ACC112 (cell line): ENCODE data around the gene ANKRD33B.
"Not testable (repeated sequence)": the region's sequence is repeated elsewhere in the genome, so short reads cannot be mapped to it uniquely, and the experiment has no call there.

Experiments
- H2AFZ ChIP-seq: fragments of 200-600 bp; sonication (generic); one replicate; pipeline ENCODE4 v1.6.0; 2017; ENCODE audit warnings: antibody characterized with exemption, low read length; ENCODE audit not compliant: unreplicated experiment
- H3K27ac ChIP-seq: fragments of 200-600 bp; sonication (generic); 2 replicates; pipeline ENCODE4 v1.5.1; 2014; ENCODE audit warnings: low read depth, mild to moderate bottlenecking, antibody characterized with exemption, low read length, moderate library complexity
- H3K27me3 ChIP-seq: fragments of 200-600 bp; sonication (generic); 2 replicates; pipeline ENCODE4 v1.6.1; 2014; ENCODE audit warnings: mild to moderate bottlenecking, antibody characterized with exemption, low read length, moderate library complexity, mixed read lengths; ENCODE audit not compliant: insufficient read depth
- H3K36me3 ChIP-seq: fragments of 200-600 bp; sonication (generic); 2 replicates; pipeline ENCODE4 v1.6.1; 2016; ENCODE audit warnings: mild to moderate bottlenecking, antibody characterized with exemption, low read length, moderate library complexity, mixed read lengths; ENCODE audit not compliant: insufficient read depth
- H3K4me1 ChIP-seq: fragments of 200-600 bp; sonication (generic); one replicate; pipeline ENCODE4 v1.6.1; 2016; ENCODE audit warnings: low read length, mixed read lengths; ENCODE audit not compliant: insufficient read depth, unreplicated experiment, control insufficient read depth
- H3K4me3 ChIP-seq: fragments of 200-600 bp; sonication (generic); 2 replicates; pipeline ENCODE4 v1.5.1; 2014; ENCODE audit warnings: mild to moderate bottlenecking, low read depth, low read length
- H3K79me2 ChIP-seq: fragments of 200-600 bp; sonication (generic); one replicate; pipeline ENCODE4 v1.6.0; 2016; ENCODE audit warnings: low read length; ENCODE audit not compliant: control insufficient read depth, unreplicated experiment, insufficient read depth

ANKRD33B gene

DNA sequence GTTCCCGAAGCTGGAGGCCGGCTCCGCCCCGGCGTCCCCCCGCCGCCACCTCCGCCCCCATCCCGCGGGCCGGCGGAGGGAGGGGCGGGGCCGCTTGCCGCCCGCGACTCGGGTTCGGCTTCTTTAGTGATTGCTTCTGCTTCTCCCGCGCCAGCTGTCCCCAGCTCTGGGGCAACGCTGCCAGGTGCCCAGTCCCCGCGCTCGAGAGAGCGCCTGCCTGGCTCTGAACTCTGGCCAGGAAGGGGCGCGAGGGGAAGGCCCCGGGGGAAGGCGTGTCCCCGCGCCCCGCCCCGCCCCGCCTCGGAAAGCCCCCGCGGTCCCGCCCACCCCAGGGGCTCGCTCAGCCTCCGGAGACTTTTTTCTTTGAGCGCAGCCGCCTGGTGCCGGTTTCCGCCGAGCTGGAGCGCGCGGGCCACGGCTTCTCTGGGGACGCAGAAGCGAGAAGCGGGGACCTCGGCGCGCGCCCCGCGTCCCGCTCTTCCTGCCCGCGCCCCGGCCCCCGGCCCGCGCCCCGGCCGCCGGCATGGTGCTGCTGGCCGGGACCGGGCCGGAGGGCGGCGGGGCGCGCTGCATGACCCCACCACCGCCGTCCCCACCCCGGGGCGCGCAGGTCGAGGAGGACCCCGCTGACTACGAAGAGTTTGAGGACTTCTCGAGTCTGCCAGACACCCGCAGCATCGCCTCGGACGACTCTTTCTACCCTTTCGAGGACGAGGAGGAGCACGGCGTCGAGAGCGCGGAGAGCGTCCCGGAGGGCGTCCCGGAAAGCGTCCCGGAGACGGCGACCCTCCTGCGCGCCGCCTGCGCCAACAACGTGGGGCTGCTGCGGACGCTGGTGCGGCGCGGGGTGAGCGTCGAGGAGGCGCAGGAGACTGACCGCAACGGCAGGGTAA lies at the start of gene ANKRD33B:
TSS of gene ANKRD33B (plus strand) at position 126 of the 893 bp plus-strand sequence. CDS start at position 524, 398 bp downstream.
- H3K4me3 ChIP-seq, result peak within 1 kb of the TSS; percentile 93
- H2AFZ ChIP-seq, result peak within 1 kb of the TSS; percentile 64
- H3K36me3 ChIP-seq, result no peaks in the 10 kb centered on the region
- peaks cover 7% of the 10 kb centered on the region for H3K79me2 ChIP-seq
- H3K27me3 ChIP-seq, result no peaks in the 10 kb centered on the region
- peaks cover 7% of the 10 kb centered on the region for H3K4me1 ChIP-seq
- H3K27ac ChIP-seq, result peak within 1 kb of the TSS; percentile 72

DNA sequence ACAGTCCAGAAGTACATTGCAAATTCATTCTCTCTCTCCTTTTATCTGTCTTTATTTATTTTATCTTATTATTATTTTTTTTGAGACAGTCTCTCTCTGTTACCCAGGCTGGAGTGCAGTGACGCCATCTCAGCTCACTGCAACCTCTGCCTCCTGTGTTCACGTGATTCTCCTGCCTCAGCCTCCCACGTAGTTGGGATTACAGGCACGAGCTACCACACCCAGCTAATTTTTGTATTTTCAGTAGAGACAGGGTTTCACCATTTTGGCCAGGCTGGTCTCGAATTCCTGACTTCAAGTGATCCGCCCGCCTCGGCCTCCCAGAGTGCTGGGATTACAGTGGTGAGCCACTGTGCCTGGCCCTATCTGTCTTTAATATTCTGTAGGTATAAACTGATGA lies 49.3 kb upstream of the ANKRD33B start:
- H3K4me3 ChIP-seq, H3K79me2 ChIP-seq, H3K36me3 ChIP-seq, H2AFZ ChIP-seq, H3K27ac ChIP-seq, H3K27me3 ChIP-seq: not testable (repeated sequence)
- H3K4me1 ChIP-seq, result peaks cover 15% of the 10 kb centered on the region

DNA sequence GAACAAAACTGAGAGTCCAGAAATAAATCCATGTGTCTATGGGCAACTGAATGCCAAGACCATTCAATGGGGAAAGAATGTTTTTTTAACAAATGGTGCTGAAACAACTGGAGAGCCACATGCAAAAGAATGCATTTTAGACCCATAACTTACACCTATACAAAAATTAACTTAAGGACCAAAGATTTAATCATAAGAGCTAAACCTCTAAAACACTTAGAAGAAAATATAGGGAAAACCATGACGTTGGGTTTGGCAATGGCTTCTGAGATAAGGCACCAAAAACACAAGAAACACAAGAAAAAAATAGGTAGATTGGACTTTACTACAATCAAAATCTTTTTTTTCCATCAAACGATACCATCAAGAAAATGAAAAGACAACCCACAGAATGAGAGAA lies 48.4 kb upstream of the ANKRD33B start:
- H3K27me3 ChIP-seq, result no peaks in the 10 kb centered on the region
- no peak overlapping the region for H2AFZ ChIP-seq
- no peaks in the 10 kb centered on the region for H3K79me2 ChIP-seq
- peaks cover 15% of the 10 kb centered on the region for H3K4me1 ChIP-seq
- H3K36me3 ChIP-seq, result no peaks in the 10 kb centered on the region
- H3K27ac ChIP-seq, result no peak overlapping the region
- H3K4me3 ChIP-seq, result no peak overlapping the region

DNA sequence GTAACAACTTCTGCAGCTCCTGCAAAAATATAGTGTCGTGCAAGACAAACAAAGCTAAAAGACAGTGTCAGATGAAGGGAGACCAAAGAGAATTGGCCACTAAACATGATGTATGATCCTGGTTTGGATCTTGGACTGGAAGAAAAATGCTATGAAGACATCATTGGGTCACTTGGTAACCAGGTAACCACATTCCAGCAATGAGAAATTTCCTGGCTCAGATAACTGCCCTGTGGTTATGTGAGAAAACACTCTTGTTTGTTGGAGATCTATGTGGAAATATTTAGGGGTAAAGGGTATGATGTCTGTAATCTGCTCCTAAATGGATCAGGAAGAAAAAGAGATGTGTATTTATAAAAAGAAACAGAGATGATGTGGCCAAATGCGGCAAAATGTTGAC lies 45.5 kb upstream of the ANKRD33B start:
- peaks cover 13% of the 10 kb centered on the region for H3K4me1 ChIP-seq
- no peaks in the 10 kb centered on the region for H3K79me2 ChIP-seq
- H3K4me3 ChIP-seq, result no peak overlapping the region
- no peak overlapping the region for H2AFZ ChIP-seq
- H3K27me3 ChIP-seq, result no peaks in the 10 kb centered on the region
- no peaks in the 10 kb centered on the region for H3K36me3 ChIP-seq
- H3K27ac ChIP-seq, result no peak overlapping the region

DNA sequence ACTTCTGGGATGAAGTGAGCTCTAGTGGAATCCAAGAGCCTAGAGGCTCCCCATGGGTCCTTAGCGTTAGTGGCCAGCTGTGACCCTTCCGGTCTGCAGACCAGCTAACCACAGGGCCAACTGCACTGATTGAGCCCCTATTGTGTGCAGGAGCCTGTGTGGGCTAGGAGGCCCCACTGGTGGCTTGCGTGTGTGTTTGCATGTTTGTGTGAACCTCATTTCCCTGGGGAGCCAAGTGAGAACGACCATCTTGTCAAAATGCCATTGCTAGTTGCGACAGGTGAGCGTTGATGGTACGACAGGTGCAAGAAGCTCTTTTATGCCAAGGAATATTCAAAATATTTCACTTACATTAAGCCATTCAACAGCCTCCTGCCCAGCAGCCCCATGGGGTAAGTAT lies 44.1 kb upstream of the ANKRD33B start:
- H3K4me3 ChIP-seq, result no peak overlapping the region
- H3K79me2 ChIP-seq, result no peaks in the 10 kb centered on the region
- no peaks in the 10 kb centered on the region for H3K27me3 ChIP-seq
- H2AFZ ChIP-seq, result no peak overlapping the region
- H3K4me1 ChIP-seq, result peaks cover 6% of the 10 kb centered on the region
- H3K27ac ChIP-seq, result no peak overlapping the region
- no peaks in the 10 kb centered on the region for H3K36me3 ChIP-seq

DNA sequence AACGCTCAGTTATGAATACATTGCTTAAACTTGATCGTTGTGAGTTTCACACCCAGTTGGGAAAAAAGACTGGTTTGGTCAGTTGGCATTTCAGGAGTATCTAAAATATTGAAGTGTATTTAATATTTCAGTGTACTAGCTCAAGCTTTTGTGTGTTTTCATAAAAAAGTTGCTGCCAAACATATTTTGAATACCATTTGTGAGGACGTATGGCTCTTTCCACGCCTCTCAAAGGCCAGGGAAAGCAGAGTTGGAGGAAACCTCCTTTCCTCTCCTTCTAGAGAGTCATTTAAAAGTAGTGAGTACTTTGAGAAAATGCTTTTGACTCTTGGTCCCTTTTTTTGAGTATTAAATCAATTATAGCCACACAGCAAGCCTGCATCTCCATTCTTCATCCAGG lies 43.2 kb upstream of the ANKRD33B start:
- H3K27ac ChIP-seq, result no peak overlapping the region
- H2AFZ ChIP-seq, result no peak overlapping the region
- no peaks in the 10 kb centered on the region for H3K36me3 ChIP-seq
- no peak overlapping the region for H3K4me3 ChIP-seq
- H3K4me1 ChIP-seq, result peaks cover 15% of the 10 kb centered on the region
- no peaks in the 10 kb centered on the region for H3K79me2 ChIP-seq
- H3K27me3 ChIP-seq, result no peaks in the 10 kb centered on the region

DNA sequence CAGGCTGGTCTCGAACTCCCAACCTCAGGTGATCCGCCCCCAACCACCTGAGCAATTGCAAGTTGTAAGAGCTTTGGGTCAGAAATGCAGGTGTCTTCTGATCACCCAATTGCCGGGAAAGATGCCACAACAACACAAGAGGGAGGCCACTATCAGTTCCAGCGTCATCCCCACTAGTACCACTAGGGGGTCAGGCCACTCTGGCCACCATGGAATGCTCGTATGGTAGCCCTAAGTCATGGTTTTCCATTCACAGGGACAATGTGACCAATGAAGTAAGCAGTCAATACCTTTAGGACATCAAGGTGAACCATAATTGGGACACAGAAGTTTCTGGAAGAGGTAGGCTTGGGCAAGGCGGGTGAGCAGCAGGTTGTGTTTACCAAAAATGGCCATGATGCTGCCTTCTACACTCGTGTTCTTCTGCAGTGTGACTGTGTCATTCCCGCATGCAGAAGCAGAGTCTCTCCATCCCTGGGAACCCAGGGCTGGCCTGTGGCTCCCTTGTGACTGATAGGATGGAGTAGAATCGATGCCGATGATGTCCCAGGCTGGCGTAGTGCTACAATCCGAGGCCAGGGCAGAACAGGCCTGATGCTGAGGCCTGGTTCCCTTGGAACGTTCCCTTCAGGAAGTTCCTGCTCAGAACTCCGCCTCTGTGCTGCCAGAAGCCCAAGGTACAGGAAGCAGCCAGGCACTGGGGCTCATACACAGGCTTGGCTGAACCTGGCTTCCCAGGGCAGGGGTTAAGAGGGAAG lies 42.2 kb upstream of the ANKRD33B start:
- no peak overlapping the region for H3K4me3 ChIP-seq
- no peaks in the 10 kb centered on the region for H3K79me2 ChIP-seq
- H3K27me3 ChIP-seq, result no peaks in the 10 kb centered on the region
- no peaks in the 10 kb centered on the region for H3K36me3 ChIP-seq
- peaks cover 22% of the 10 kb centered on the region for H3K4me1 ChIP-seq
- no peak overlapping the region for H3K27ac ChIP-seq
- H2AFZ ChIP-seq, result no peak overlapping the region

DNA sequence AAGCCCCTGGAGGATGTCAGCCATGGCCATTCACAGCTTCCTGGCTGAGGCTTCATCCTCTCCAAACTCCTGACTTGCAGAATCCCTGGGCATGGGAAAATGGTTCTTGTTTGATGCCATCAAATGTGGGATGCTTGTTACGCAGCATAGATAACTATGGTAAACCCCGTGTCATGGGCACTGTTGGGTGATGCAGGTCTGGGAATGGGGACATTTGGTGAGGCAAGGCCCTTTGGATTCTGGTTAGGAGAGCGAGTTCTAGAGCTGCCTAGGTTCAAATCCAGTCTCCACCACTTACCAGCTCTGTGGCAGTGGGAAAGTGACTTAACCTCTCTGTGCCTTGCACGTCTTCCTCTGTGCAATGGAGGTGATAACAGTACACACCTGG lies 41.7 kb upstream of the ANKRD33B start:
- Histone ChIP-seq H3K36me3 (no peaks in the 10 kb centered on the region), H3K4me1 (peaks cover 22% of the 10 kb centered on the region), H3K27me3 (no peaks in the 10 kb centered on the region), H2AFZ (no peak overlapping the region), H3K79me2 (no peaks in the 10 kb centered on the region), H3K27ac (no peak overlapping the region), H3K4me3 (no peak overlapping the region)

DNA sequence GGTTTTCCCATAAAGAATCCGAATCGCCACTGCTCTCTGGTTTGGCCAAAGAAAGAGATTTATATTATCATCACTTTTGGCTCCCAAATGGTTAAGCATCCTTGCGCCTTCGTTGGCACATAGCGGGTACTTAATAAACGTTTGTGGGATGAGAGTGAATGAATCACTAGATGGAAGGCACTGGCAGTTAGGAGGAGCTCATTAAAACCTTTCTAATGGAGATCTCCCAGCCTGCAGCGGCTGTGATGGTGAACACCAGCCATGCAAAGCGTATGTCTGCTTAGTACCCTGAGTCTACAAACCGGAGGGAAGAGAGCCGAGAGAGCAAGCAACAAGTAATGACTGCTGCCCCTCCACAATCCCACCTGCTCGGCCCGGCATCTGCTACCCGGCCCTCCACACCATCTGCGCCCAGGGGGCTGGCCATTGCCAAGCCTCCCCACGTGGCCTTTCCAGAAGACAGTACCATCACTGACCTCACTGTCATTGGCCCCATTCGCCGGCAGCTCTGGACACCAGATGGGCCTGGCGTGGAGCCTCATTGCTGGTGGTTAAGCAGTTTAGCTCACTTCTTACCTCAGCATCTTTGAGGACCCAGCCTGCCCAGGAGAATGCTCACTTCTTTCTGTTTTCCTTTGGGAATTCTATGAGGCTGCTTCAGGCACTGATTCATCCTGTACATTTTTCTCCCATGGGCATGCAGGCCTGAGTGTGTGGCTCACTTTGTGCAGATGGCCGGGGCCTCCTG lies 39.3 kb upstream of the ANKRD33B start:
- H3K4me1 ChIP-seq, result peaks cover 35% of the 10 kb centered on the region
- H3K36me3 ChIP-seq, result no peaks in the 10 kb centered on the region
- peak overlapping the region; percentile 68 for H3K27ac ChIP-seq
- H3K4me3 ChIP-seq, result peak overlapping the region; percentile 26; the same call in 1 of the 2 replicates
- no peak overlapping the region for H2AFZ ChIP-seq
- no peaks in the 10 kb centered on the region for H3K27me3 ChIP-seq
- no peaks in the 10 kb centered on the region for H3K79me2 ChIP-seq

DNA sequence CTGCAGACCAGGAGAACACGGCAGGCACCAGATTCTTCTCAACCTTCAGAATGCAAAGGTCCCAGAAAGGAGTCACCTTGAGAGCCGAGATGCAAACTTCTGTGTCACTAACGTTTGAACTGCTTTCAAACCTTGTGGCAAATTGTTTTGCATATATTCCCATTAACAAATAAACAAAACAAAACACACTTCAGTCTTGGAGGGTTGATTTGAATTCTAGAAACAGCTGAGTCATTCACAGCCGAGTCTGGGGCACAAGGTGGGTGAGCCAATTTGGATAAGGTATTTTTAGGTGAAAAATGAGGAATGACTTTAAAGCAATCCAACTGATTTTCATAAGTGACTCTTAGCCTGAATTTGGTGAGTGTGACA lies 38.8 kb upstream of the ANKRD33B start:
- Histone ChIP-seq H3K79me2 (no peaks in the 10 kb centered on the region), H3K4me1 (peaks cover 35% of the 10 kb centered on the region), H3K36me3 (no peaks in the 10 kb centered on the region), H3K4me3 (peak overlapping the region; percentile 26; the same call in 1 of the 2 replicates), H3K27ac (peak overlapping the region; percentile 68), H3K27me3 (no peaks in the 10 kb centered on the region), H2AFZ (no peak overlapping the region)
